Fibroblast of lung (primary cell): ENCODE measurements around the gene RBBP5. TPM values are rescaled to one million over a fixed set of nuclear protein-coding genes. Genes with fewer than 3 reads are reported as not detected.

Experiments used
- DNase-seq, 2 donors: peaks; one replicate each; pipeline versions ENCODE4 v3.0.0 to v3.0.0-alpha.2; 2010; ENCODE audit warnings: low read depth in 2 of 2
- H2AFZ ChIP-seq: 2 replicates; pipeline ENCODE4 v1.5.1; 2012; ENCODE audit warnings: low read length, control low read depth, inconsistent platforms
- H3K27ac ChIP-seq: 2 replicates; pipeline ENCODE4 v1.5.1; 2011; ENCODE audit warnings: low read length, control low read depth; ENCODE audit not compliant: insufficient read depth
- H3K27me3 ChIP-seq: 2 replicates; pipeline ENCODE4 v1.5.1; 2011; ENCODE audit warnings: mild to moderate bottlenecking, low read length; ENCODE audit not compliant: control insufficient read depth, insufficient read depth
- H3K36me3 ChIP-seq: 2 replicates; pipeline ENCODE4 v1.5.1; 2011; ENCODE audit warnings: low read length; ENCODE audit not compliant: control insufficient read depth, insufficient read depth
- H3K4me1 ChIP-seq: 2 replicates; pipeline ENCODE4 v1.5.1; 2011; ENCODE audit warnings: low read length; ENCODE audit not compliant: control insufficient read depth, insufficient read depth; ENCODE audit errors: extremely low read depth
- H3K4me2 ChIP-seq: 2 replicates; pipeline ENCODE4 v1.5.1; 2011; ENCODE audit warnings: low read length, control low read depth; ENCODE audit not compliant: insufficient read depth; ENCODE audit errors: extremely low read depth
- H3K4me3 ChIP-seq, 4 experiments: fragments of 200-600 bp in 1 of 4; sonication (generic) in 1 of 4; replicated peaks in 1 of 4; 2 replicates each; pipeline ENCODE4 v1.5.1; 2011 to 2016; ENCODE audit warnings: low read length in 4 of 4, low read depth in 3 of 4, mild to moderate bottlenecking in 3 of 4, control low read depth in 2 of 4, inconsistent platforms in 1 of 4, mixed read lengths in 1 of 4; ENCODE audit not compliant: insufficient read depth in 1 of 4; ENCODE audit errors: control extremely low read depth in 1 of 4
- H3K79me2 ChIP-seq: 2 replicates; pipeline ENCODE4 v1.5.1; 2012; ENCODE audit warnings: mild to moderate bottlenecking, low read length, inconsistent platforms; ENCODE audit not compliant: control insufficient read depth, insufficient read depth
- H3K9ac ChIP-seq: 2 replicates; pipeline ENCODE4 v1.5.1; 2011; ENCODE audit warnings: mild to moderate bottlenecking, low read length, control low read depth; ENCODE audit not compliant: insufficient read depth
- H3K9me3 ChIP-seq: 2 replicates; pipeline ENCODE4 v1.5.1; 2012; ENCODE audit warnings: low read depth, low read length; ENCODE audit not compliant: control insufficient read depth, insufficient read depth
- H4K20me1 ChIP-seq: 2 replicates; pipeline ENCODE4 v1.5.1; 2011; ENCODE audit warnings: low read length; ENCODE audit not compliant: control insufficient read depth, insufficient read depth; ENCODE audit errors: extremely low read depth
- EZH2 ChIP-seq: IDR thresholded peaks from 2 replicates; pipeline ENCODE4 v1.5.1; 2012; ENCODE audit warnings: low read length, control low read depth, mild to moderate bottlenecking; ENCODE audit errors: missing control alignments
- polyA plus RNA-seq, 2 donors: library from polyadenylated mRNA; depleted of rRNA in 1 of 2; stranded (reverse) in 1 of 2; unstranded in 1 of 2; fragments of >200 nt; gene quantifications; 2 replicates each; pipeline ENCODE4 v1.2.1, GENCODE V29; 2011 to 2012; ENCODE audit warnings: missing spikeins in 1 of 2
- total RNA-seq: library from RNA; depleted of rRNA; stranded (reverse); fragments of >200 nt; gene quantifications from 2 replicates; pipeline ENCODE4 v1.2.1, GENCODE V29; 2014
- TF ChIP-seq, protein P1 (sequence below), 2 donors: IDR thresholded peaks in 1 of 2; conservative IDR thresholded peaks in 1 of 2; 1 replicate in 1 of 2; 2 replicates in 1 of 2; pipeline ENCODE4 v1.5.1; 2011 to 2012; ENCODE audit warnings: low read length in 2 of 2, control low read depth in 1 of 2, inconsistent platforms in 1 of 2, low read depth in 1 of 2, mild to moderate bottlenecking in 1 of 2

RBBP5 gene
- total and polyA plus RNA-seq, 2 donors (not counting 1 experiment from before 2014, with no cell fraction given), result 16.4 to 19.8 TPM

DNA sequence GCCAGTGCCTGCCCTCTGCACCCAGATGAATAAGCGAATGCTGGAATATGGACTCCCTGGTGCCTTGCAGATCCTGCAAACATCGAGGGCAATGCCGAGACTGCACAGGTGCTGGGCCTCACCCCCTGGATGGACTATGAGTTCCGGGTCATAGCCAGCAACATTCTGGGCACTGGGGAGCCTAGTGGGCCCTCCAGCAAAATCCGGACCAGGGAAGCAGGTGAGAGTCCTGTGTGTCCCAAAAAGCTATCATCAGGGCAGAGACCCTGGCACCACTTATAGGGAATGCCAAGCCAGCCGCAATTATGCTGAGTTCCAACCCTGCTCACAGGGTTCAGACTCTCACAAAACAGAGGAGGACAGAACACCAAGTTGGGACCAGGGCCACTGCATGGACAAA lies 54.7 kb downstream of the RBBP5 start:
- Histone ChIP-seq H3K4me2 (no peak overlapping the region), H3K27ac (no peak overlapping the region), H4K20me1 (no peaks in the 10 kb centered on the region), H3K9ac (no peak overlapping the region), H3K27me3 (no peaks in the 10 kb centered on the region), H2AFZ (no peak overlapping the region), H3K79me2 (no peaks in the 10 kb centered on the region), H3K4me1 (no peaks in the 10 kb centered on the region), H3K36me3 (no peaks in the 10 kb centered on the region), H3K9me3 (no peaks in the 10 kb centered on the region), H3K4me3 (no peak overlapping the region)
- no peak for TF ChIP-seq EZH2
- TF ChIP-seq, protein P1, sequence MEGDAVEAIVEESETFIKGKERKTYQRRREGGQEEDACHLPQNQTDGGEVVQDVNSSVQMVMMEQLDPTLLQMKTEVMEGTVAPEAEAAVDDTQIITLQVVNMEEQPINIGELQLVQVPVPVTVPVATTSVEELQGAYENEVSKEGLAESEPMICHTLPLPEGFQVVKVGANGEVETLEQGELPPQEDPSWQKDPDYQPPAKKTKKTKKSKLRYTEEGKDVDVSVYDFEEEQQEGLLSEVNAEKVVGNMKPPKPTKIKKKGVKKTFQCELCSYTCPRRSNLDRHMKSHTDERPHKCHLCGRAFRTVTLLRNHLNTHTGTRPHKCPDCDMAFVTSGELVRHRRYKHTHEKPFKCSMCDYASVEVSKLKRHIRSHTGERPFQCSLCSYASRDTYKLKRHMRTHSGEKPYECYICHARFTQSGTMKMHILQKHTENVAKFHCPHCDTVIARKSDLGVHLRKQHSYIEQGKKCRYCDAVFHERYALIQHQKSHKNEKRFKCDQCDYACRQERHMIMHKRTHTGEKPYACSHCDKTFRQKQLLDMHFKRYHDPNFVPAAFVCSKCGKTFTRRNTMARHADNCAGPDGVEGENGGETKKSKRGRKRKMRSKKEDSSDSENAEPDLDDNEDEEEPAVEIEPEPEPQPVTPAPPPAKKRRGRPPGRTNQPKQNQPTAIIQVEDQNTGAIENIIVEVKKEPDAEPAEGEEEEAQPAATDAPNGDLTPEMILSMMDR (conservative IDR thresholded peaks at IDR 0.05 in 1 of 2, IDR thresholded peaks at IDR 0.05 in 1 of 2; ENCODE audit: low read depth in 1 of 2, low read length in 2 of 2), result no peak
- DNase-seq, result no peak

- H3K9ac ChIP-seq, result no peak overlapping the region
- no peak overlapping the region for H3K4me2 ChIP-seq
- no peak for DNase-seq
- no peaks in the 10 kb centered on the region for H3K36me3 ChIP-seq
- no peaks in the 10 kb centered on the region for H3K9me3 ChIP-seq
- H3K79me2 ChIP-seq, result no peaks in the 10 kb centered on the region
- TF ChIP-seq, protein P1 (conservative IDR thresholded peaks at IDR 0.05 in 1 of 2, IDR thresholded peaks at IDR 0.05 in 1 of 2; ENCODE audit: low read depth in 1 of 2, low read length in 2 of 2), result no peak
- TF ChIP-seq EZH2, result no peak
- no peaks in the 10 kb centered on the region for H3K4me1 ChIP-seq
- H4K20me1 ChIP-seq, result no peaks in the 10 kb centered on the region
- no peak overlapping the region for H3K27ac ChIP-seq
- H3K27me3 ChIP-seq, result no peaks in the 10 kb centered on the region
- no peak overlapping the region for H3K4me3 ChIP-seq
- no peak overlapping the region for H2AFZ ChIP-seq
Measured at GRCh38 chr1:205066141-205066818, 55.5 kb downstream of the RBBP5 start.

DNA sequence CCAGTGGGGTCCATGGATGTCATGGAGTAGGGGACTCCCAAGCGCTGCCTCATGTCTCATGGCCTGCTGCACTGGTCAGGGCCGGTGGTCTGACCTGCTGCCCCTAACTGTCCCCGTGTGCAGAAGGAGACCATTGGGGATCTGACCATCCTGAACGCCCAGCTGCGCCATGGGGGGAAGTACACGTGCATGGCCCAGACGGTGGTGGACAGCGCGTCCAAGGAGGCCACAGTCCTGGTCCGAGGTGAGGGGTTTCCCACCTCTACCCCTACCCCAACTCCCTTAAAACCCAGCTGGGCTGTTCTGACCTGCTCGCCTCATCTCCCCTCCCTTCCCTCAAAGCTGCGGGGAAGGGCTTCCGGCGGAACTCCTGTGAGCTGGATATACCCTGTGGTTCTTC lies 56.1 kb downstream of the RBBP5 start:
- no peak for TF ChIP-seq EZH2
- TF ChIP-seq, protein P1 (conservative IDR thresholded peaks at IDR 0.05 in 1 of 2, IDR thresholded peaks at IDR 0.05 in 1 of 2; ENCODE audit: low read depth in 1 of 2, low read length in 2 of 2), result no peak
- H3K4me2 ChIP-seq, result no peak overlapping the region
- H2AFZ ChIP-seq, result no peak overlapping the region
- no peaks in the 10 kb centered on the region for H3K27me3 ChIP-seq
- no peaks in the 10 kb centered on the region for H3K4me1 ChIP-seq
- no peak overlapping the region for H3K4me3 ChIP-seq
- no peak for DNase-seq
- H3K36me3 ChIP-seq, result no peaks in the 10 kb centered on the region
- no peak overlapping the region for H3K9ac ChIP-seq
- H4K20me1 ChIP-seq, result no peaks in the 10 kb centered on the region
- no peaks in the 10 kb centered on the region for H3K79me2 ChIP-seq
- no peak overlapping the region for H3K27ac ChIP-seq
- H3K9me3 ChIP-seq, result no peaks in the 10 kb centered on the region
